Breast epithelium (tissue), 3 donors: ENCODE data around the gene ZNF548.

Source experiments
- POLR2A ChIP-seq: fragments of 450-650 bp; IDR thresholded peaks from one replicate; pipeline ENCODE4 v1.6.1; 2016; ENCODE audit warnings: antibody characterized with exemption, mild to moderate bottlenecking, moderate library complexity
- POLR2AphosphoS5 ChIP-seq, 3 donors: sonication (generic); formaldehyde crosslinking; IDR thresholded peaks; one replicate each; pipeline ENCODE4 v1.6.1; 2017; ENCODE audit warnings: antibody characterized with exemption in 3 of 3
- TF ChIP-seq, protein P1 (sequence below), 3 donors: fragments of 450-650 bp; IDR thresholded peaks; one replicate each; pipeline ENCODE4 v1.5.1; 2016 to 2017; ENCODE audit warnings: antibody characterized with exemption in 3 of 3, mild to moderate bottlenecking in 3 of 3, moderate library complexity in 3 of 3

DNA sequence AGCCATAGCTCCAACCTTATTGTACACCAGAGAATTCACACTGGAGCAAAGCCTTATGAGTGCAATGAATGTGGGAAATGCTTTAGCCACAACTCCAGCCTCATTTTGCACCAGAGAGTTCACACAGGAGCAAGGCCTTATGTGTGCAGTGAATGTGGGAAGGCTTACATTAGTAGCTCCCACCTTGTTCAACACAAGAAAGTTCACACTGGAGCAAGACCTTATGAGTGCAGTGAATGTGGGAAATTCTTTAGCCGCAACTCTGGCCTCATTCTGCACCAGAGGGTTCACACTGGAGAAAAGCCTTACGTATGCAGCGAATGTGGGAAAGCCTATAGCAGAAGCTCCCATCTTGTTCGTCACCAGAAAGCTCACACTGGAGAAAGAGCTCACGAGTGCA, 32.2 kb upstream of the ZNF548 start:
- TF ChIP-seq, protein P1, sequence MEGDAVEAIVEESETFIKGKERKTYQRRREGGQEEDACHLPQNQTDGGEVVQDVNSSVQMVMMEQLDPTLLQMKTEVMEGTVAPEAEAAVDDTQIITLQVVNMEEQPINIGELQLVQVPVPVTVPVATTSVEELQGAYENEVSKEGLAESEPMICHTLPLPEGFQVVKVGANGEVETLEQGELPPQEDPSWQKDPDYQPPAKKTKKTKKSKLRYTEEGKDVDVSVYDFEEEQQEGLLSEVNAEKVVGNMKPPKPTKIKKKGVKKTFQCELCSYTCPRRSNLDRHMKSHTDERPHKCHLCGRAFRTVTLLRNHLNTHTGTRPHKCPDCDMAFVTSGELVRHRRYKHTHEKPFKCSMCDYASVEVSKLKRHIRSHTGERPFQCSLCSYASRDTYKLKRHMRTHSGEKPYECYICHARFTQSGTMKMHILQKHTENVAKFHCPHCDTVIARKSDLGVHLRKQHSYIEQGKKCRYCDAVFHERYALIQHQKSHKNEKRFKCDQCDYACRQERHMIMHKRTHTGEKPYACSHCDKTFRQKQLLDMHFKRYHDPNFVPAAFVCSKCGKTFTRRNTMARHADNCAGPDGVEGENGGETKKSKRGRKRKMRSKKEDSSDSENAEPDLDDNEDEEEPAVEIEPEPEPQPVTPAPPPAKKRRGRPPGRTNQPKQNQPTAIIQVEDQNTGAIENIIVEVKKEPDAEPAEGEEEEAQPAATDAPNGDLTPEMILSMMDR (IDR thresholded peaks at IDR 0.05), result no peak
- no peak for TF ChIP-seq POLR2A
- no peak for TF ChIP-seq POLR2AphosphoS5 (IDR thresholded peaks at IDR 0.05)
